WTC11 (cell line): ENCODE results near the gene BMP4. TPM values are rescaled to one million over a fixed set of nuclear protein-coding genes. Genes with fewer than 3 reads are reported as not detected.
A peak's percentile ranks its signal among the peaks of the same experiment; 100 is the strongest.

Experiments used
- ATAC-seq: fragments of 200-7000 bp; cut with Tn5 transposase; 2 replicates; pipeline ENCODE4 v1.10.0; 2021; ENCODE audit warnings: mild to moderate bottlenecking, moderate library complexity
- CTCF ChIA-PET: fragments of 300-600 bp; sonication (Branson Sonifier 250); formaldehyde crosslinking; loops from one replicate; lab custom pipeline; 2021; ENCODE audit warnings: antibody characterized with exemption; lab: Charles Lee
- POLR2A ChIA-PET: fragments of 350-600 bp; sonication (Branson Sonifier 250); formaldehyde crosslinking; loops from one replicate; lab custom pipeline; 2021; ENCODE audit warnings: antibody characterized with exemption; lab: Charles Lee
- DNase-seq: peaks from one replicate; pipeline ENCODE4 v3.0.0; 2021; ENCODE audit warnings: low spot score
- H3K27ac Mint-ChIP-seq: 2 replicates; pipeline ENCODE4 v1.8.0; 2021; ENCODE audit warnings: mixed read lengths
- H3K27me3 Mint-ChIP-seq: 2 replicates; pipeline ENCODE4 v1.8.0; 2021; ENCODE audit warnings: low read depth, mild to moderate bottlenecking, moderate library complexity, mixed read lengths
- H3K36me3 Mint-ChIP-seq: 2 replicates; pipeline ENCODE4 v1.8.0; 2021; ENCODE audit warnings: mixed read lengths
- H3K4me1 Mint-ChIP-seq: 2 replicates; pipeline ENCODE4 v1.8.0; 2022; ENCODE audit warnings: mixed read lengths
- H3K4me3 Mint-ChIP-seq: 2 replicates; pipeline ENCODE4 v1.8.0; 2021; ENCODE audit warnings: mild to moderate bottlenecking, moderate library complexity, mixed read lengths
- H3K9me3 Mint-ChIP-seq: 2 replicates; pipeline ENCODE4 v1.8.0; 2021; ENCODE audit warnings: mixed read lengths
- ATF3 ChIP-seq: sonication (generic); formaldehyde crosslinking; conservative IDR thresholded peaks from 2 replicates; pipeline ENCODE4 v1.8.1; 2022; ENCODE audit warnings: mild to moderate bottlenecking, missing genetic modification reagents
- CREM ChIP-seq: sonication (generic); formaldehyde crosslinking; IDR thresholded peaks from 2 replicates; pipeline ENCODE4 v1.8.1; 2022; ENCODE audit warnings: mild to moderate bottlenecking, missing genetic modification reagents, moderate library complexity
- ELF4 ChIP-seq: sonication (generic); formaldehyde crosslinking; IDR thresholded peaks from 2 replicates; pipeline ENCODE4 v1.8.1; 2022; ENCODE audit warnings: low read depth, mild to moderate bottlenecking, moderate library complexity, missing genetic modification reagents
- ETV6 ChIP-seq: sonication (generic); formaldehyde crosslinking; IDR thresholded peaks from 2 replicates; pipeline ENCODE4 v1.8.1; 2022; ENCODE audit warnings: mild to moderate bottlenecking, missing genetic modification reagents
- GABPB1 ChIP-seq: sonication (generic); formaldehyde crosslinking; IDR thresholded peaks from 2 replicates; pipeline ENCODE4 v1.8.1; 2023; ENCODE audit warnings: mild to moderate bottlenecking, missing genetic modification reagents
- HMGXB4 ChIP-seq: sonication (generic); formaldehyde crosslinking; IDR thresholded peaks from 2 replicates; pipeline ENCODE4 v1.8.1; 2023; ENCODE audit warnings: mild to moderate bottlenecking, moderate library complexity, missing genetic modification reagents
- MAX ChIP-seq: sonication (generic); formaldehyde crosslinking; IDR thresholded peaks from 2 replicates; pipeline ENCODE4 v1.8.0; 2022; ENCODE audit warnings: mild to moderate bottlenecking, missing genetic modification reagents
- MYBL2 ChIP-seq: sonication (generic); formaldehyde crosslinking; IDR thresholded peaks from 2 replicates; pipeline ENCODE4 v1.8.1; 2023; ENCODE audit warnings: mild to moderate bottlenecking, moderate library complexity, missing genetic modification reagents
- NFE2L1 ChIP-seq: sonication (generic); formaldehyde crosslinking; IDR thresholded peaks from 2 replicates; pipeline ENCODE4 v1.8.1; 2023; ENCODE audit warnings: missing genetic modification reagents
- NR2C2 ChIP-seq: sonication (generic); formaldehyde crosslinking; IDR thresholded peaks from 2 replicates; pipeline ENCODE4 v1.8.0; 2022; ENCODE audit warnings: mild to moderate bottlenecking, missing genetic modification reagents
- PRRX2 ChIP-seq: fragments of 250-450 bp; sonication (Bioruptor Pico); IDR thresholded peaks from 2 replicates; pipeline ENCODE4 v1.8.0; 2021; ENCODE audit warnings: mild to moderate bottlenecking
- TEAD1 ChIP-seq: sonication (generic); formaldehyde crosslinking; IDR thresholded peaks from 2 replicates; pipeline ENCODE4 v1.8.0; 2022; ENCODE audit warnings: mild to moderate bottlenecking, missing genetic modification reagents
- TEAD4 ChIP-seq: sonication (generic); formaldehyde crosslinking; IDR thresholded peaks from 2 replicates; pipeline ENCODE4 v1.8.0; 2022; ENCODE audit warnings: mild to moderate bottlenecking, missing genetic modification reagents
- ZNF396 ChIP-seq: fragments of 250-450 bp; sonication (Bioruptor Pico); IDR thresholded peaks from 2 replicates; pipeline ENCODE4 v1.8.0; 2021; ENCODE audit warnings: mild to moderate bottlenecking, moderate library complexity, borderline replicate concordance
- total RNA-seq: library from RNA; stranded (reverse); gene quantifications from 3 replicates; pipeline ENCODE4 v1.2.3, GENCODE V29; 2021
- TF ChIP-seq, protein P1 (sequence below): fragments of 250-450 bp; sonication (Bioruptor Pico); IDR thresholded peaks from 2 replicates; pipeline ENCODE4 v1.9.0; 2021; ENCODE audit warnings: moderate library complexity, mild to moderate bottlenecking, inconsistent platforms, borderline replicate concordance
- TF ChIP-seq, protein P2 (sequence below): sonication (generic); formaldehyde crosslinking; IDR thresholded peaks from 2 replicates; pipeline ENCODE4 v1.8.0; 2022; ENCODE audit warnings: mild to moderate bottlenecking, missing genetic modification reagents
- TF ChIP-seq, protein P3 (sequence below): sonication (generic); formaldehyde crosslinking; IDR thresholded peaks from 2 replicates; pipeline ENCODE4 v1.8.0; 2023; ENCODE audit warnings: mild to moderate bottlenecking, missing genetic modification reagents
- TF ChIP-seq, protein P4 (sequence below): sonication (generic); formaldehyde crosslinking; IDR thresholded peaks from 2 replicates; pipeline ENCODE4 v1.8.1; 2022; ENCODE audit warnings: missing genetic modification reagents, borderline replicate concordance

Gene BMP4
- total RNA-seq, 1 experiment from 2014 or later, result 7.8 TPM

DNA sequence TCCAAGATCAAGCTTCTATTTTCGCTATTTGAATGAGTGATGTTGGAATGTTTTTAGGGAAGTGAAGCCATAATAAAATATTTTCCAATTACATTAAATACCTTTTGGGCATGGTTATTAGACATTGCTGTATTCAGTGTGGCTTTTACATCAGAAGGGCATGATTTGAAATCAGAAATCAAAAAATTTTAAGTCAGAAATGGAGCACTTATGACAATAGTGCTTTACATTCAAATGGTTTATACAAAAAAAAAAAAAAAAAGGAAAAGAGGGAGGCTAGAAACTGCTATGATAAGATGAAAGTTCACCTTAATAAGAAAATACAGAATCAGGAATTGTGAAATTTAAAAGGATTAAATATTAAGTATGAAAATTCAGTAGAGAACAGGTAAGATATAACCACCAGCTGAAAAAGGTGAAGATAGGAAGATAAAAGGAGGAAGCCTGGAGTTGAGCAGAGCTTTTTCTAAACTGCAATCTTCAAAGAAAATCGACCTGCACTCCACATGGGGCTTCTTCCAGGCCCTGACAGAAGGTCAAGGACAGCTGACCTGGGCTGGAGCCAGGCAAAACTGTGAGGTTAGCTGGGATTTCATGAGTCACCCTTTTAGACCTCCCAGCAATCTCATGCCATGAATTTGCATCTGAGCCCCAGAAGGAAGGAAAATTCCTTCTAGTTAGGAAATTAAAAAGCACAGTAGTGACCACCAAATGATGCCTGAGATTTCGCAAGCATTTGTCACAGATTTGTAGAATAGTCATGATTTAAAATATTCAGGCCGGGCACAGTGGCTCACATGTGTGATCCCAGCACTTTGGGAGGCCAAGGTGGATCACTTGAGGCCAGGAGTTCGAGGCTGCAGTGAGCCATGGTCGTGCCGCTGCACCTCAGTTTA is 23.4 kb upstream of the BMP4 start:
- Mint-ChIP-seq H3K4me3 (no peak overlapping the region; the same call in 1 of the 2 replicates), H3K4me1 (peaks cover 66% of the 10 kb centered on the region), H3K36me3 (peaks cover 17% of the 10 kb centered on the region), H3K27me3 (peaks cover 40% of the 10 kb centered on the region), H3K27ac (peak overlapping the region; percentile 34; the same call in 1 of the 2 replicates), H3K9me3 (peaks cover 17% of the 10 kb centered on the region)
- TF ChIP-seq NFE2L1 (CRISPR knock-in tag), result no peak
- TF ChIP-seq GABPB1 (CRISPR knock-in tag), result peak; percentile 34; the same call in 1 of the 2 replicates
- DNase-seq, result peak; percentile 47
- POLR2A ChIA-PET, result interaction anchor here (1.9 kb wide), 1 partner anchor 24 kb away, joined by 6 read pairs; the partner anchor contains the start of gene BMP4
- CTCF ChIA-PET, result interaction anchor here (0.5 to 1.9 kb wide), 6 partner anchors 17 to 368 kb away, joined by 3 to 5 read pairs (median 4); no protein-coding TSS in a partner anchor
- ATAC-seq, result peak; percentile 46

- Mint-ChIP-seq H3K4me3 (peak overlapping the region; percentile 38), H3K27me3 (peaks cover 32% of the 10 kb centered on the region)
Measured at GRCh38 chr14:53979113-53979681, 22.6 kb upstream of the BMP4 start.

DNA sequence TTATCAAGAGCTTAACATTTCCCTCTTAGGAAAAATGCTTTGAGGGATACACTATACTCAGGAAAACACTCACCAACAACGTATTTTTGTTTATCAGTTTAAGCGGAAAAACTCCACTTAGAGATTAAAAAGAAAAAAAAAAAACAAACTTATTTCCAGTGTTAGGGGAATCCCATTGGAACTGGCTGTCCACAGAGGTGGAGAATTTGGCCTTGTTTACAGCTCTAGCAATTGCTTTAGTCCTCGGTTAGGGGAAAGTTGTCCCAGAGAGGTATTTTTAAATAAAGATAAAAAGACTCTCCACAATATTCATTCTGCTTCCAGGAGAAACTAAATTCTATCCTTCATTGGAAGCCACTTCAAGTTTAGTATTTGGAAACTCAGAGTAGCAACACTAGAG is 21.6 kb upstream of the BMP4 start:
- no peak overlapping the region for H3K4me3 Mint-ChIP-seq
- no peak for TF ChIP-seq TEAD4 (CRISPR knock-in tag)
- no peak for TF ChIP-seq MYBL2
- TF ChIP-seq, protein P1, sequence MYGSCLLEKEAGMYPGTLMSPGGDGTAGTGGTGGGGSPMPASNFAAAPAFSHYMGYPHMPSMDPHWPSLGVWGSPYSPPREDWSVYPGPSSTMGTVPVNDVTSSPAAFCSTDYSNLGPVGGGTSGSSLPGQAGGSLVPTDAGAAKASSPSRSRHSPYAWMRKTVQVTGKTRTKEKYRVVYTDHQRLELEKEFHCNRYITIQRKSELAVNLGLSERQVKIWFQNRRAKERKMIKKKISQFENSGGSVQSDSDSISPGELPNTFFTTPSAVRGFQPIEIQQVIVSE (CRISPR knock-in tag), result no peak
- no peak for TF ChIP-seq ZNF396 (CRISPR knock-in tag)
- TF ChIP-seq ETV6, result no peak
- TF ChIP-seq, protein P2, sequence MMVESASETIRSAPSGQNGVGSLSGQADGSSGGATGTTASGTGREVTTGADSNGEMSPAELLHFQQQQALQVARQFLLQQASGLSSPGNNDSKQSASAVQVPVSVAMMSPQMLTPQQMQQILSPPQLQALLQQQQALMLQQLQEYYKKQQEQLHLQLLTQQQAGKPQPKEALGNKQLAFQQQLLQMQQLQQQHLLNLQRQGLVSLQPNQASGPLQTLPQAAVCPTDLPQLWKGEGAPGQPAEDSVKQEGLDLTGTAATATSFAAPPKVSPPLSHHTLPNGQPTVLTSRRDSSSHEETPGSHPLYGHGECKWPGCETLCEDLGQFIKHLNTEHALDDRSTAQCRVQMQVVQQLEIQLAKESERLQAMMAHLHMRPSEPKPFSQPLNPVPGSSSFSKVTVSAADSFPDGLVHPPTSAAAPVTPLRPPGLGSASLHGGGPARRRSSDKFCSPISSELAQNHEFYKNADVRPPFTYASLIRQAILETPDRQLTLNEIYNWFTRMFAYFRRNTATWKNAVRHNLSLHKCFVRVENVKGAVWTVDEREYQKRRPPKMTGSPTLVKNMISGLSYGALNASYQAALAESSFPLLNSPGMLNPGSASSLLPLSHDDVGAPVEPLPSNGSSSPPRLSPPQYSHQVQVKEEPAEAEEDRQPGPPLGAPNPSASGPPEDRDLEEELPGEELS (CRISPR knock-in tag), result no peak
- no peak for TF ChIP-seq MAX
- TF ChIP-seq, protein P3, sequence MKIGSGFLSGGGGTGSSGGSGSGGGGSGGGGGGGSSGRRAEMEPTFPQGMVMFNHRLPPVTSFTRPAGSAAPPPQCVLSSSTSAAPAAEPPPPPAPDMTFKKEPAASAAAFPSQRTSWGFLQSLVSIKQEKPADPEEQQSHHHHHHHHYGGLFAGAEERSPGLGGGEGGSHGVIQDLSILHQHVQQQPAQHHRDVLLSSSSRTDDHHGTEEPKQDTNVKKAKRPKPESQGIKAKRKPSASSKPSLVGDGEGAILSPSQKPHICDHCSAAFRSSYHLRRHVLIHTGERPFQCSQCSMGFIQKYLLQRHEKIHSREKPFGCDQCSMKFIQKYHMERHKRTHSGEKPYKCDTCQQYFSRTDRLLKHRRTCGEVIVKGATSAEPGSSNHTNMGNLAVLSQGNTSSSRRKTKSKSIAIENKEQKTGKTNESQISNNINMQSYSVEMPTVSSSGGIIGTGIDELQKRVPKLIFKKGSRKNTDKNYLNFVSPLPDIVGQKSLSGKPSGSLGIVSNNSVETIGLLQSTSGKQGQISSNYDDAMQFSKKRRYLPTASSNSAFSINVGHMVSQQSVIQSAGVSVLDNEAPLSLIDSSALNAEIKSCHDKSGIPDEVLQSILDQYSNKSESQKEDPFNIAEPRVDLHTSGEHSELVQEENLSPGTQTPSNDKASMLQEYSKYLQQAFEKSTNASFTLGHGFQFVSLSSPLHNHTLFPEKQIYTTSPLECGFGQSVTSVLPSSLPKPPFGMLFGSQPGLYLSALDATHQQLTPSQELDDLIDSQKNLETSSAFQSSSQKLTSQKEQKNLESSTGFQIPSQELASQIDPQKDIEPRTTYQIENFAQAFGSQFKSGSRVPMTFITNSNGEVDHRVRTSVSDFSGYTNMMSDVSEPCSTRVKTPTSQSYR (CRISPR knock-in tag), result no peak
- TF ChIP-seq NR2C2 (CRISPR knock-in tag), result no peak
- no peak for TF ChIP-seq NFE2L1 (CRISPR knock-in tag)
- no peak for TF ChIP-seq ATF3 (CRISPR knock-in tag)
- TF ChIP-seq PRRX2 (CRISPR knock-in tag), result no peak
- no peak for TF ChIP-seq TEAD1 (CRISPR knock-in tag)
- TF ChIP-seq HMGXB4 (CRISPR knock-in tag), result no peak
- no peak for TF ChIP-seq CREM
- no peak for TF ChIP-seq ELF4 (CRISPR knock-in tag)

More at GRCh38 chr14:53979113-53979681, 22.6 kb upstream of the BMP4 start:
- H3K27ac Mint-ChIP-seq, result peak overlapping the region; percentile 90
- peaks cover 9% of the 10 kb centered on the region for H3K9me3 Mint-ChIP-seq
- peak; percentile 30 for DNase-seq
- peak; percentile 15 for ATAC-seq
- H3K4me1 Mint-ChIP-seq, result peaks cover 66% of the 10 kb centered on the region
- ChIA-PET POLR2A (interaction anchor here (1.9 kb wide), 1 partner anchor 23 kb away, joined by 6 read pairs; the partner anchor contains the start of gene BMP4), CTCF (interaction anchor here (0.8 to 1.9 kb wide), 7 partner anchors 16 to 369 kb away, joined by 3 to 5 read pairs (median 4); no protein-coding TSS in a partner anchor)
- H3K36me3 Mint-ChIP-seq, result peaks cover 9% of the 10 kb centered on the region
- TF ChIP-seq, protein P4, sequence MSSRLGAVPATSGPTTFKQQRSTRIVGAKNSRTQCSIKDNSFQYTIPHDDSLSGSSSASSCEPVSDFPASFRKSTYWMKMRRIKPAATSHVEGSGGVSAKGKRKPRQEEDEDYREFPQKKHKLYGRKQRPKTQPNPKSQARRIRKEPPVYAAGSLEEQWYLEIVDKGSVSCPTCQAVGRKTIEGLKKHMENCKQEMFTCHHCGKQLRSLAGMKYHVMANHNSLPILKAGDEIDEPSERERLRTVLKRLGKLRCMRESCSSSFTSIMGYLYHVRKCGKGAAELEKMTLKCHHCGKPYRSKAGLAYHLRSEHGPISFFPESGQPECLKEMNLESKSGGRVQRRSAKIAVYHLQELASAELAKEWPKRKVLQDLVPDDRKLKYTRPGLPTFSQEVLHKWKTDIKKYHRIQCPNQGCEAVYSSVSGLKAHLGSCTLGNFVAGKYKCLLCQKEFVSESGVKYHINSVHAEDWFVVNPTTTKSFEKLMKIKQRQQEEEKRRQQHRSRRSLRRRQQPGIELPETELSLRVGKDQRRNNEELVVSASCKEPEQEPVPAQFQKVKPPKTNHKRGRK (CRISPR knock-in tag), result no peak

More for the DNA sequence above, 21.6 kb upstream of the BMP4 start:
- Mint-ChIP-seq H3K4me1 (peaks cover 63% of the 10 kb centered on the region), H3K27me3 (peaks cover 24% of the 10 kb centered on the region), H3K9me3 (no peaks in the 10 kb centered on the region), H3K27ac (peak overlapping the region; percentile 36; the same call in 1 of the 2 replicates), H3K36me3 (no peaks in the 10 kb centered on the region)
- DNase-seq (no peak), ATAC-seq (no peak)
- CTCF ChIA-PET, result interaction anchor here (1.0 to 3.9 kb wide), 5 partner anchors 15 to 370 kb away, joined by 3 to 12 read pairs (median 3); no protein-coding TSS in a partner anchor
- POLR2A ChIA-PET, result no interaction called here
